Superior temporal gyrus (tissue), 1 donor: ENCODE results near the gene EFNB1.

Experiments used
- DNase-seq: peaks from one replicate; pipeline ENCODE4 v3.0.0-alpha.2; 2016; ENCODE audit errors: extremely low spot score

Gene EFNB1

GRCh38 chrX:68843992-68844391 lies 15.2 kb downstream of the EFNB1 start:
- no peak for DNase-seq

GRCh38 chrX:68844581-68844980 lies 15.8 kb downstream of the EFNB1 start:
- no peak for DNase-seq

- no peak for DNase-seq
Observed at GRCh38 chrX:68846536-68846935, 17.7 kb downstream of the EFNB1 start.

GRCh38 chrX:68847172-68847571 lies 18.4 kb downstream of the EFNB1 start:
- no peak for DNase-seq

GRCh38 chrX:68848189-68848940 lies 19.5 kb downstream of the EFNB1 start:
- no peak for DNase-seq

GRCh38 chrX:68851082-68851481 lies 22.3 kb downstream of the EFNB1 start:
- DNase-seq: no peak

- DNase-seq: no peak
Observed at GRCh38 chrX:68852046-68852445, 23.2 kb downstream of the EFNB1 start.

- DNase-seq: no peak
Observed at GRCh38 chrX:68853665-68854251, 24.9 kb downstream of the EFNB1 start.

- DNase-seq: no peak
Observed at GRCh38 chrX:68865300-68865699, 36.5 kb downstream of the EFNB1 start.

- no peak for DNase-seq
Observed at GRCh38 chrX:68865926-68866325, 37.1 kb downstream of the EFNB1 start.

GRCh38 chrX:68867458-68868112 lies 38.8 kb downstream of the EFNB1 start:
- DNase-seq: no peak

GRCh38 chrX:68868316-68868715 lies 39.5 kb downstream of the EFNB1 start:
- no peak for DNase-seq

- DNase-seq: no peak
Observed at GRCh38 chrX:68868902-68869800, 40.3 kb downstream of the EFNB1 start.

- DNase-seq: no peak
Observed at GRCh38 chrX:68870357-68870756, 41.5 kb downstream of the EFNB1 start.

- no peak for DNase-seq
Observed at GRCh38 chrX:68872171-68872570, 43.4 kb downstream of the EFNB1 start.

GRCh38 chrX:68874076-68874475 lies 45.3 kb downstream of the EFNB1 start:
- DNase-seq: no peak

- DNase-seq: no peak
Observed at GRCh38 chrX:68876731-68877130, 47.9 kb downstream of the EFNB1 start.

GRCh38 chrX:68877606-68878005 lies 48.8 kb downstream of the EFNB1 start:
- DNase-seq: no peak

- DNase-seq: no peak
Observed at GRCh38 chrX:68878977-68879645, 50.3 kb downstream of the EFNB1 start.

- DNase-seq: no peak
Observed at GRCh38 chrX:68880846-68881552, 52.2 kb downstream of the EFNB1 start.

GRCh38 chrX:68881911-68882310 lies 53.1 kb downstream of the EFNB1 start:
- no peak for DNase-seq
